Measurements from ENCODE around the gene ZNF678.

DNA sequence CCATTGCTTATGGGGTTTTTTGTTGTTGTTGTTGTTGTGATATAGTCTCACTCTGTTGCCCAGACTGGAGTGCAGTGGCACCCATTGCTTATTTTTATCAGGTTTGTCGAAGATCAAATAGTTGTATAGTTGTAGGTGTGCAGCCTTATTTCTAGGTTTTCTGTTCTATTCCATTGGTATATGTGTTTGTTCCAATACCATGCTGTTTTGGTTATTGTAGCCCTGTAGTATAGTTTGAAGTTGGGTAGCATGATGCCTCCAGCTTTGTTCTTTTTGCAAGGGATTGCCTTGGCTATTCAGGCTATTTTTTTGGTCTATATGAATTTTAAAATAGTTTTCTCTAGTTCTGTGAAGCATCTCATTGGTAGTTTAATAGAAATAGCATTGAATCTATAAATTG is 11.6 kb downstream of the ZNF678 start:
- TF ChIP-seq CTCF (IDR thresholded peaks at IDR 0.05) (no peak), POLR2A (IDR thresholded peaks at IDR 0.05) (no peak)

All from heart left ventricle (tissue), 13 donors.